ENCODE results near the gene ENTPD2. TPM values are rescaled to one million over a fixed set of nuclear protein-coding genes. Genes with fewer than 3 reads are reported as not detected.

Gene ENTPD2
- total and polyA plus RNA-seq, 2 experiments from 2014 or later = 1.8 to 1.9 TPM

GRCh38 chr9:137077010-137077747, 23.3 kb upstream of the ENTPD2 start, which contains the start of gene UAP1L1 (continued):
- no peak for TF ChIP-seq ZNF462 (CRISPR knock-in tag; IDR thresholded peaks at IDR 0.05)
- TF ChIP-seq CTCF (conservative IDR thresholded peaks at IDR 0.05; ENCODE audit: low read depth in 2 of 2) = no peak
- no peak for TF ChIP-seq STAT1 (IDR thresholded peaks at IDR 0.05; ENCODE audit: unreplicated experiment)
- no peak for TF ChIP-seq JUNB (IDR thresholded peaks at IDR 0.05; ENCODE audit: unreplicated experiment)
- no peak for TF ChIP-seq REST (IDR thresholded peaks at IDR 0.05; ENCODE audit: unreplicated experiment)
